ENCODE data around the gene MRPL48.

MRPL48 gene

DNA sequence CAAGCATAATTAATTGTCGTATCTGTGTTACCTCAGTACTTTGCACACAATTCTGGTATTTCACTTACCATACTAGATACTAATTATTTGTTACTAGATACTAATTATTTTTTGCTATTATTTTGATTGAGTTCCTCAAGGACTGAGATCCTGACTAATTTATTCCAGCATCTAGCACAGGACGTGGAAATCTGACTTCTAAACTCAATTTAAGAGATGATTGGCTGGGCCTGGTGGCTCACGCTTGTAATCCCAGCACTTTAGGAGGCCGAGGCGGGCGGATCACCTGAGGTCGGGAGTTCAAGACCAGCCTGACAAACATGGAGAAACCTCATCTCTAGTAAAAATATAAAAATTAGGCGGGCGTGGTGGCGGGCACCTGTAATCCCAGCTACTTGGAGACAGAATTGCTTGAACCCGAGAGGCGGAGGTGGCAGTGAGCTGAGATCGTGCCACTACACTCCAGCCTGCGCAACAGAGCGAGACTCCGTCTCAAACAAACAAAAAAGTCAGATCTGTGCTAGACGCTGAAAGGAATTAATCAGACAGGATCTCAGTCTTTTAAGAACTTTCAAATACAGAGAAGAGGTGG lies 527 bp upstream of the MRPL48 start:
- DNase-seq (ENCODE audit: low spot score) = no peak
- ChIA-PET CTCF (interaction anchor here (0.5 to 0.6 kb wide), 3 partner anchors 10 to 58 kb away, joined by 3 to 5 read pairs (median 4); no protein-coding TSS in a partner anchor), POLR2A (ENCODE audit: low non-redundant PET) (interaction anchor here (0.7 to 1.4 kb wide), 2 partner anchors 8 to 26 kb away, joined by 3 to 9 read pairs; partner anchors contain the start of gene RAB6A)
- TF ChIP-seq, protein P1, sequence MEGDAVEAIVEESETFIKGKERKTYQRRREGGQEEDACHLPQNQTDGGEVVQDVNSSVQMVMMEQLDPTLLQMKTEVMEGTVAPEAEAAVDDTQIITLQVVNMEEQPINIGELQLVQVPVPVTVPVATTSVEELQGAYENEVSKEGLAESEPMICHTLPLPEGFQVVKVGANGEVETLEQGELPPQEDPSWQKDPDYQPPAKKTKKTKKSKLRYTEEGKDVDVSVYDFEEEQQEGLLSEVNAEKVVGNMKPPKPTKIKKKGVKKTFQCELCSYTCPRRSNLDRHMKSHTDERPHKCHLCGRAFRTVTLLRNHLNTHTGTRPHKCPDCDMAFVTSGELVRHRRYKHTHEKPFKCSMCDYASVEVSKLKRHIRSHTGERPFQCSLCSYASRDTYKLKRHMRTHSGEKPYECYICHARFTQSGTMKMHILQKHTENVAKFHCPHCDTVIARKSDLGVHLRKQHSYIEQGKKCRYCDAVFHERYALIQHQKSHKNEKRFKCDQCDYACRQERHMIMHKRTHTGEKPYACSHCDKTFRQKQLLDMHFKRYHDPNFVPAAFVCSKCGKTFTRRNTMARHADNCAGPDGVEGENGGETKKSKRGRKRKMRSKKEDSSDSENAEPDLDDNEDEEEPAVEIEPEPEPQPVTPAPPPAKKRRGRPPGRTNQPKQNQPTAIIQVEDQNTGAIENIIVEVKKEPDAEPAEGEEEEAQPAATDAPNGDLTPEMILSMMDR (conservative IDR thresholded peaks at IDR 0.05; ENCODE audit: low read depth) = no peak
- H3K27ac ChIP-seq = peak overlapping the region; percentile 97

DNA sequence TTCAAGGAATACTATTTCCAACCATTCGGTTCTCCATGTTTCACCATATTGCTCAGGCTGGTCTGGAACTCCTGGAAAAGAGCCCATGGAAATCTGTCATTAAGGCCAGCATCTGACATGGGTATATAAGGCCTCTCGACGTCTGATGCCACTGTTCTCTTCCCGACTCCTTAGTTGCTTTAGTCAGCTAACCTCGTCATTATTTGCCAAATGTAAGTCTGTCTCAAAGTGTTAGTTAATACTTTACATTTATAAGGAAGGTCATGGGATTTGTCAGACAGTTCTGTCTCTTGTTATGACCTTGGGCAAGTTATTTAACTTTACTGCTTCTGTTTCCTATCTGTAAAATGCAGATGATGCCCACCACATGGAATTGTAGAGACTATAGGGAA lies 1.6 kb downstream of the MRPL48 start:
- ChIA-PET CTCF (no interaction called here), POLR2A (ENCODE audit: low non-redundant PET) (no interaction called here)
- no peak overlapping the region for H3K27ac ChIP-seq
- no peak for DNase-seq (ENCODE audit: low spot score)
- TF ChIP-seq, protein P1 (conservative IDR thresholded peaks at IDR 0.05; ENCODE audit: low read depth) = no peak

DNA sequence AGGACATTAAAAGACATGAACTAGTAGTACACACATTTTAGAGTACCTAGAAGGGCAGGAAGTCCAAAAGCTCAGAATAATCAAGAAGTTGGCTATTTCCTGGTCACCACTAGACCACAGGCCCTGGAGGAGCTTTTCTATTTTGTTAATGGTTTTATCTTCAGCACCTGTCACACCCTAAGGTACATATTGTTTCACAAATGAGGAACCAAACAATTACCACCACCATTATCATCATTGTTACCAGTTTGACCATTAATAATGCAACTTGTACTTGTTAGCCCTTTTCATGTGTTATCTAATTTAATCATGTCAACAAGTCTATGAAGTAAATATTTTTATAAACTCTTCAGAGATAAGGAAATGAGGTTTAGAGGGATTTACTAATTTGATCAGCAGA lies 4.9 kb downstream of the MRPL48 start:
- CTCF ChIA-PET = no interaction called here
- H3K27ac ChIP-seq = no peak overlapping the region
- DNase-seq (ENCODE audit: low spot score) = no peak
- POLR2A ChIA-PET (ENCODE audit: low non-redundant PET) = no interaction called here
- TF ChIP-seq, protein P1 (conservative IDR thresholded peaks at IDR 0.05; ENCODE audit: low read depth) = no peak

DNA sequence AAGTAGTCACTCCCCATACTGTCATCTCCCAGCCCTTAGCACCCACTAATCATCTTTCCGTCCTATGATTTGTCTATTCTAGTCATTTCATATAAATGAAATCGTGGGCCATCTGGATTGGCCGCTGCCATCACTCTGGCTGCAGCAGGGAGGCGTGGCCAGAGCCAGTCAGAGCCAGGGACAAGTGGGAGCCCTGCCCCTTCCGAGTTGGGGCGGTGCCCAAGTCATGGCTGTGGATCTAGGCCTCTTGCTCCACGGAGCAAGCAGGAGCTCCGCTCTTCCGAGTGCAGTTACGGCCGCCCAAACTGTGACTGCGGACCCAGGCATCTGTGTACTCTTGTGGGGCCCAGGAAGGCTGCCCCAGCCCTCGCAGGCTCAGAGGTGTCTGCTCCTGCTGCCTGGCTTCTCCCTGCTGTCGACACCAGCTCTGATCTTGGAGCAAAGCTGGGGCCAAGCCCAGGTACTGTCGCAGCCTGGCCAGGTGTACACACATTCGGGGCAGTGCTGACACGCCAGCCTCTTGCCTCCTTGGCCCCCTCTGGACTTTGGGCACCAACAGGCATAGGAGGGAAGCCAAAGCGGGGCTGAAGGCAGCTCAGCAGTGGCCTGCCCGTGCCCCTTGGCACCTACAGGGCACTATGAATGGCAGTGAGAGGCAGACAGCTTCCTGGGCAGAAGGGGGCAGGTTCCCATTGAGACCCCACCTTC lies 8.4 kb downstream of the MRPL48 start:
- POLR2A ChIA-PET (ENCODE audit: low non-redundant PET) = no interaction called here
- H3K27ac ChIP-seq = peak overlapping the region; percentile 22; the same call in 1 of the 2 replicates
- TF ChIP-seq, protein P1 (conservative IDR thresholded peaks at IDR 0.05; ENCODE audit: low read depth) = no peak
- CTCF ChIA-PET = interaction anchor here (0.5 to 0.6 kb wide), 2 partner anchors 9 to 322 kb away, joined by 4 to 7 read pairs; partner anchors contain the start of gene MRPL48
- DNase-seq (ENCODE audit: low spot score) = no peak

DNA sequence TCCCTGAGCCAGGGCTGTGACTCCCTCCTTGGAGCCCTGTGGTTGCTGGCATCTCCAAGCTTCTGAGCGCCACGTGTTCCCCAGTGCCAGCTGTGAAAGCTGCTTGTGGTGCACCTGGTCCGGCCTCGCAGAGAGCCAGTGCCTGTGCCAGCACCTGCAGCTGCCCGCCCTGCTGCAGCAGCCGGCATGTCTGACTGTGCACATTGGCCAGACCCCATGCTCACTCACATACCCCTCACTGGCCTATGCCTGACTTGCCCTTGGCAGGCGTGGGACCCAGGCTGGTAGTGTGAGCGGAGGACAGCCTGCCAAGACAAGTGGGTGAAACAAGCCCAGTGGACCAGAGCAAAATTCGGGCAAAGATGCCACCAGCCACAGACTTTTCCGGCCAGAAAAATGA lies 9.8 kb downstream of the MRPL48 start:
- TF ChIP-seq, protein P1 (conservative IDR thresholded peaks at IDR 0.05; ENCODE audit: low read depth) = no peak
- ChIA-PET CTCF (interaction anchor here (0.6 kb wide), 2 partner anchors 60 to 82 kb away, joined by 4 read pairs; no protein-coding TSS in a partner anchor), POLR2A (ENCODE audit: low non-redundant PET) (no interaction called here)
- no peak for DNase-seq (ENCODE audit: low spot score)
- H3K27ac ChIP-seq = peak overlapping the region; percentile 9; the same call in 1 of the 2 replicates

DNA sequence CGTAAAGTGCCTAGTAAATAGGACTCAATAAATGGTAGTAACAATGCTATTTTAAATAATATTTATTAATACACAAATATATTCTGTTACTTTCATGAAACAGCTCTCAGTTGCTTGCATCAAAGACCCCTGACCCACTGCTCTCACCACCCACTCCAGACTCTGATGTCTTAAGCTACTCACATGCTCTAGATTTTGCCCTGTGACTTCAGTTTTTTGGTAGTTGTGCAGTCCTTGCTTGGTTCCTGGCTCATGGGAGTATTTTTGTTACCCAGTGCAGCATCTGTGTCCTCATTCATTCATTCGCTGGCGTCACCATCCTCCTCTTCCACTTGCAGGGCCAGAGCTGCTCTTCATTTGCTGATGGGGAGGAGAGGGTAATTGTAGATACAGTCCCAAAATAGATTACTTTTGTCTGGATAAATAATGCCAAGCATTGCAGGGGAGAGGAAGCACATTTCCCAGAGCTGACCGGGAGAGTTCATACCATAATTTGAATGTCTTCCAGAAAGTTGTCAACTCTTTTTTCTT lies 12.7 kb downstream of the MRPL48 start:
- DNase-seq (ENCODE audit: low spot score) = no peak
- ChIA-PET POLR2A (ENCODE audit: low non-redundant PET) (no interaction called here), CTCF (interaction anchor here (1.1 kb wide), 1 partner anchor 45 kb away, joined by 3 read pairs; no protein-coding TSS in a partner anchor)
- TF ChIP-seq, protein P1 (conservative IDR thresholded peaks at IDR 0.05; ENCODE audit: low read depth) = no peak
- no peak overlapping the region for H3K27ac ChIP-seq
